Motor neuron (in vitro differentiated cells): Measurements from ENCODE around the gene NXPE3. TPM values are rescaled to one million over a fixed set of nuclear protein-coding genes. Genes with fewer than 3 reads are reported as not detected.

Experiments used
- ATAC-seq, 8 experiments: fragments of 200-7000 bp; cut with Tn5 transposase; replicated peaks in 6 of 8; 2 replicates each; pipeline ENCODE4 v1.8.0; 2021; ENCODE audit warnings: mild to moderate bottlenecking in 8 of 8, moderate library complexity in 8 of 8
- H3K27ac ChIP-seq, 2 donors: fragments of 250-450 bp; sonication (Bioruptor Pico); 2 replicates each; pipeline ENCODE4 v1.9.0; 2021; ENCODE audit warnings: antibody characterized with exemption in 2 of 2, mild to moderate bottlenecking in 2 of 2, moderate library complexity in 1 of 2
- H3K4me1 ChIP-seq, 2 donors: fragments of 250-450 bp; sonication (Bioruptor Pico); replicated peaks in 1 of 2; 2 replicates each; pipeline ENCODE4 v1.6.1; 2021; ENCODE audit warnings: antibody characterized with exemption in 2 of 2, mild to moderate bottlenecking in 2 of 2, moderate library complexity in 1 of 2
- H3K4me3 ChIP-seq, 5 donors: fragments of 250-450 bp; sonication (Bioruptor Pico); 2 replicates each; pipeline ENCODE4 v1.9.0; 2021; ENCODE audit warnings: antibody characterized with exemption in 5 of 5, mild to moderate bottlenecking in 5 of 5, moderate library complexity in 4 of 5
- WGBS, 10 experiments: fragments of 450-650 bp; shearing (Covaris generic); methylation state at CpG; one replicate each; pipeline ENCODE4 v1.0.0; 2022; 5-methylcytosine and 5-hydroxymethylcytosine counted together
- in situ Hi-C, 9 experiments: fragments of 400-800 bp; cut with MboI; loops; one replicate each; pipeline ENCODE4 v1.15.0; 2021; ENCODE audit warnings: low sequenced_read_pairs in 9 of 9, low pct_unique_long_range_greater_than_20kb in 2 of 9; ENCODE audit not compliant: unreplicated experiment in 9 of 9
- total RNA-seq, 8 experiments: library from RNA; unstranded; fragments of 300-600 nt; gene quantifications; 2 replicates each; pipeline versions ENCODE4 v1.2.3 to v1.2.4, GENCODE V29; 2022

NXPE3 gene
- total RNA-seq, 8 experiments from 2014 or later: 12.9 to 23.5 (median 18.4) TPM

DNA sequence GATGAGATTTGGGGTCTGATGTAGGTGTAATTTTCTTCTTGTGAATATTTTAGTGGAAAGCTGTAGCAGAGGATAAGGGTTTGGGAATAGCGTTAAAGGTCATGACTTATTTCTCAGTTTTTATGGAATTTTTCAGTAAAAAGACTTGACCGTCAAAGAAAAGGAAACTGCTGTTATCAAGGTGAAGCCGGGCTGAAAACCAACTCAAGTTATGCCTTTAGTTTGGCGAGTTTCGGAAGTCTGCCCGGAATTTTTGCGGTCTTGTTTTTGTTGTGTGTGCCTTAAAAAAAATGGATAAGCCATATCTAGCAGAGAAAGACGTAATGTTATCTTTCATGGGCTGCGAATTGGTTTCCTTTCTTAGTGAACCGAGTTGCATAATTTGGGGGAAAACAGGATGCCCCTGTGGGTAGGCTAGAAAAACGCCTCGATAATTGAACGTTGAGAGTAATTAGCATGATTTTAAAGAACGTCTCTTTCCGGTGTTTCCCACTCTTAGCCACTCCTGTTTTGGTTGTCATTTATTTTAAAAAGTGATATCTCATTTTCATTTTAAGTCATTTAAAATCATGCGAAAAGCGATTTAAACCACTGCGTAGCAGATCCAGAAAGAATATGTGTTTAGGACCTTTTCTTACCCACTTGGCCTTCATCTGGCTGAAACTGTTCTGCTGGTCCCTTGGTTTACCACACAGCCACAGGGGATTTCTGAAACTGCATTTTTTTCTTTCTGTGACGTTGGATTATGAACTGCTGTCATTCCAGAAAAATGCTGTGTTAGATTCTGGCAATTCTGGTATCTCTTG, 71.4 kb downstream of the NXPE3 start:
- H3K4me3 ChIP-seq: peak overlapping the region; percentile 47 to 69 (median 67)
- in situ Hi-C loops: no loop called here
- WGBS, 10 experiments: 0 to 28% (median 6%) methylated on average over 4 to 19 of the region's 19 CpGs
- no peaks in the 10 kb centered on the region for H3K4me1 ChIP-seq
- no peak for ATAC-seq
- no peak overlapping the region for H3K27ac ChIP-seq

GRCh38 chr3:101851072-101851770, 72.2 kb downstream of the NXPE3 start:
- Histone ChIP-seq H3K27ac (no peak overlapping the region), H3K4me1 (no peaks in the 10 kb centered on the region), H3K4me3 (peak overlapping the region in 2 of 5 donors; percentile 67 to 69)
- 26 to 96% (median 83%) methylated on average over 2 to 5 of the region's 5 CpGs for WGBS, 10 experiments
- in situ Hi-C loops: no loop called here
- ATAC-seq: no peak

GRCh38 chr3:101851850-101852714, 73.1 kb downstream of the NXPE3 start:
- H3K27ac ChIP-seq: no peak overlapping the region
- in situ Hi-C loops: no loop called here
- no peaks in the 10 kb centered on the region for H3K4me1 ChIP-seq
- ATAC-seq: no peak
- 67 to 100% (median 85%) methylated on average over 2 to 6 of the region's 6 CpGs for WGBS, 10 experiments
- peak overlapping the region in 1 of 5 donors; percentile 67 for H3K4me3 ChIP-seq

DNA sequence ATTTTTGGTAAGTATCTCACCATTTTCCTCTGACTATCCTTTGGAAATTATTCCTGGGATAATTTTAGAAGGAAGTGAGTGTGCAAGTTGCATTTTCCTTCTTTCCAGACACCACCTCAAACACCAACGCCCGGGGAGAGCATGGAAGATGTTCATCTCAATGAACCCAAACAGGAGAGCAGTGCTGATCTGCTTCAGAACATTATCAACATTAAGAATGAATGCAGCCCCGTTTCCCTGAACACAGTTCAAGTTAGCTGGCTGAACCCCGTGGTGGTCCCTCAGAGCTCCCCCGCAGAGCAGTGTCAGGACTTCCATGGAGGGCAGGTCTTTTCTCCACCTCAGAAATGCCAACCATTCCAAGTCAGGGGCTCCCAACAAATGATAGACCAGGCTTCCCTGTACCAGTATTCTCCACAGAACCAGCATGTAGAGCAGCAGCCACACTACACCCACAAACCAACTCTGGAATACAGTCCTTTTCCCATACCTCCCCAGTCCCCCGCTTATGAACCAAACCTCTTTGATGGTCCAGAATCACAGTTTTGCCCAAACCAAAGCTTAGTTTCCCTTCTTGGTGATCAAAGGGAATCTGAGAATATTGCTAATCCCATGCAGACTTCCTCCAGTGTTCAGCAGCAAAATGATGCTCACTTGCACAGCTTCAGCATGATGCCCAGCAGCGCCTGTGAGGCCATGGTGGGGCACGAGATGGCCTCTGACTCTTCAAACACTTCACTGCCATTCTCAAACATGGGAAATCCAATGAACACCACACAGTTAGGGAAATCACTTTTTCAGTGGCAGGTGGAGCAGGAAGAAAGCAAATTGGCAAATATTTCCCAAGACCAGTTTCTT, 74.2 kb downstream of the NXPE3 start:
- WGBS, 10 experiments: 60 to 100% (median 100%) methylated on average over 2 to 7 of the region's 8 CpGs; no CpG with 5 or more reads in 1 of the 10 experiments
- no peak overlapping the region for H3K27ac ChIP-seq
- no peak for ATAC-seq
- no peak overlapping the region for H3K4me3 ChIP-seq
- in situ Hi-C loops: no loop called here
- no peaks in the 10 kb centered on the region for H3K4me1 ChIP-seq

GRCh38 chr3:101853982-101854381, 75.0 kb downstream of the NXPE3 start:
- H3K4me1 ChIP-seq: no peaks in the 10 kb centered on the region
- in situ Hi-C loops: no loop called here
- WGBS, 10 experiments: 70 to 100% (median 99%) methylated on average over 1 to 3 of the region's 3 CpGs
- H3K27ac ChIP-seq: no peak overlapping the region
- no peak overlapping the region for H3K4me3 ChIP-seq
- no peak for ATAC-seq

DNA sequence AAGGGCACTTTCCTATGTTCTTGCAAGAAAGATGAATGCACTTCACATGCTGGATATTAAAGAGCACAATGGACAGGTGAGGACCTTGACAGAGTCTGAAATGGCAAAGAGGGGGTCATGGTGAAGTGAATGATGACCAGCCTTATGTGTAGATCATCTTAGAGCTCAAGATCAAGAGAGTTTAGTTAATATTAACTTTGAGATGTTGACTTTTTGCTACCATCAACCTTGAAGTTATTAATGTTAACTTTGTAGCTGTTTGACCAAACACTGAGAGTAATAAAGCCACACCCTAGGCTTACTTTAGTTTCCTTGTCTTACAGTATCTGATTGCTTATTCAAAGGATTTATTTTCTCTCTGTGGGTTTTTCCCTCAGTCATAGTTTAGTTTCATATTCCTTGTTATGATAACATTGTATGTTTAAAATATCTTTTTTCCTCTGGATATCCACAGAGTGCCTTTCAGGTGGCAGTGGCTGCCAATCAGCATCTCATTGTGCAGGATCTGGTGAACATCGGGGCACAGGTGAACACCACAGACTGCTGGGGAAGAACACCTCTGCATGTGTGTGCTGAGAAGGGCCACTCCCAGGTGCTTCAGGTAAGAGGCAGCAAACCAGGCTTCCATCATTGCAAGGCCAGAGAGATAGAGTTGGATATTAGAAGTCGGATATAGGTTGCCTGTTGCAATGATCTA, 75.7 kb downstream of the NXPE3 start:
- Histone ChIP-seq H3K27ac (no peak overlapping the region), H3K4me1 (no peaks in the 10 kb centered on the region), H3K4me3 (no peak overlapping the region)
- 67 to 100% (median 89%) methylated on average over 1 to 2 of the region's 2 CpGs; no CpG with 5 or more reads in 5 of the 10 experiments for WGBS, 10 experiments
- ATAC-seq: no peak
- in situ Hi-C loops: no loop called here

DNA sequence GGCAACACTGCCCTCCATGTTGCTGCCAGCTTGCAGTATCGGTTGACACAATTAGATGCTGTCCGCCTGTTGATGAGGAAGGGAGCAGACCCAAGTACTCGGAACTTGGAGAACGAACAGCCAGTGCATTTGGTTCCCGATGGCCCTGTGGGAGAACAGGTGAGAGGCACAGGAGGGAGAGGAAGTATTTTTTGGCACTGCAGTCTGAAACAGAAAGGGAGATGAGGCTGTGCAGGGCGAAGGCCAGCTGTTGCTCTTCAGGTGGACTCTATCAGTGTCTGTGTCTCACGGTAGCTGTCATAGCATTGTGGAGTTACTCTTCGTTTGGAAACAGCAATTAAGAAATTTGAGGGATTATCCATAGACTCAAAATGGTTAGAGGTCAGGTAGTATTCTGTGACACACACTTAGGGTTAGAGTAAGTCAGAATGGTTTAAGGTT, 78.3 kb downstream of the NXPE3 start:
- Histone ChIP-seq H3K27ac (no peak overlapping the region), H3K4me3 (no peak overlapping the region), H3K4me1 (no peaks in the 10 kb centered on the region)
- in situ Hi-C loops: no loop called here
- no peak for ATAC-seq
- WGBS, 10 experiments: 80 to 100% (median 97%) methylated on average over 1 to 8 of the region's 8 CpGs; no CpG with 5 or more reads in 2 of the 10 experiments

- 80 to 100% (median 95%) methylated on average over 1 to 4 of the region's 4 CpGs; no CpG with 5 or more reads in 1 of the 10 experiments for WGBS, 10 experiments
- no peak for ATAC-seq
- in situ Hi-C loops: no loop called here
Observed at GRCh38 chr3:101858464-101859030, 79.5 kb downstream of the NXPE3 start.

DNA sequence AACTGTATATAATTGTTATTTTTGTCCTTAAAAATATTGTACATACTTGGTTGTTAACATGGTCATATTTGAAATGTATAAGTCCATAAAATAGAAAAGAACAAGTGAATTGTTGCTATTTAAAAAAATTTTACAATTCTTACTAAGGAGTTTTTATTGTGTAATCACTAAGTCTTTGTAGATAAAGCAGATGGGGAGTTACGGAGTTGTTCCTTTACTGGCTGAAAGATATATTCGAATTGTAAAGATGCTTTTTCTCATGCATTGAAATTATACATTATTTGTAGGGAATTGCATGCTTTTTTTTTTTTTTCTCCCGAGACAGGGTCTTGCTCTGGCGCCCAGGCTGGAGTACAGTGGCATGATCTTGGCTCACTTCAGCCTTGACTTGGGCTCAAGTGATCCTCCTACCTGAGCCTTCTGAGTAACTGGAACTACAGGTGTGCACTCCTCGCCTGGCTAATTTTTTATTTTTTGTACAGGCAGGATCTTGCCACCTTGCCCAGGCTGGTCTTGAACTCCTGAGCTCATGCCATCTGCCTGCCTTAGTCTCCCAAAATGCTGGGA, 81.0 kb downstream of the NXPE3 start:
- Histone ChIP-seq H3K27ac (no peak overlapping the region), H3K4me1 (no peaks in the 10 kb centered on the region), H3K4me3 (no peak overlapping the region)
- no peak for ATAC-seq
- 90 to 100% (median 96%) methylated on average over 1 to 5 of the region's 5 CpGs; no CpG with 5 or more reads in 2 of the 10 experiments for WGBS, 10 experiments
- in situ Hi-C loops: no loop called here

More at GRCh38 chr3:101858464-101859030, 79.5 kb downstream of the NXPE3 start:
- no peak overlapping the region for H3K4me3 ChIP-seq
- no peaks in the 10 kb centered on the region for H3K4me1 ChIP-seq
- H3K27ac ChIP-seq: no peak overlapping the region

DNA sequence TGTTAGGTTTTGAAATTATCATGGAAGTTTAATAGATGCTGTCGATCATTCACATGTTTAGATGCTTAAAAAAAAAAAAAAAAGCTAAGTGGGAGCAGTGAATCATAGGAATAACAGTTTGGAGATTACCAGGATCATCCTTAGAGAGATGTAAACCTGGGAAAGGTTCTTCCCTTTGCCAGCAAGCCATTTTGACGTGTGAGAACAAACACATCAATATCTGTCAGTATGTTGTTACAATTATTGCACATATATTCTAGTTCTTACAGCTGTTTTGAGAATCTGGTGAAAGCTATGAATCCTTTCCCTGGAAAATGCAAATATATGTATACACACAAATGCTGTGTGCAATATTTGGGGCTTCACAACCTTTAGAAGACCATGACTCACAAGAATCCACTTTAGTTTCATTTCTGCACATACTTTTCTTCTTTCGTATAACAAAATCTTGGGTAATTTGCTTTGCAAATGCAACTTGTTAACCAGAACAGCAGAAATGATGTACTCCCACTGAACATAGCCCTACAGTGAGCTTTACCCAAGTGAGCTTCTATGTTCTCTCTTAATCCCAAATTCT, 82.3 kb downstream of the NXPE3 start:
- in situ Hi-C loops: no loop called here
- H3K4me1 ChIP-seq: no peaks in the 10 kb centered on the region
- WGBS, 10 experiments: 30 to 100% (median 80%) methylated on average over 2 to 3 of the region's 3 CpGs
- no peak overlapping the region for H3K27ac ChIP-seq
- ATAC-seq: peak in 3 of 8 experiments; percentile 8 to 53 (median 45)
- no peak overlapping the region for H3K4me3 ChIP-seq

DNA sequence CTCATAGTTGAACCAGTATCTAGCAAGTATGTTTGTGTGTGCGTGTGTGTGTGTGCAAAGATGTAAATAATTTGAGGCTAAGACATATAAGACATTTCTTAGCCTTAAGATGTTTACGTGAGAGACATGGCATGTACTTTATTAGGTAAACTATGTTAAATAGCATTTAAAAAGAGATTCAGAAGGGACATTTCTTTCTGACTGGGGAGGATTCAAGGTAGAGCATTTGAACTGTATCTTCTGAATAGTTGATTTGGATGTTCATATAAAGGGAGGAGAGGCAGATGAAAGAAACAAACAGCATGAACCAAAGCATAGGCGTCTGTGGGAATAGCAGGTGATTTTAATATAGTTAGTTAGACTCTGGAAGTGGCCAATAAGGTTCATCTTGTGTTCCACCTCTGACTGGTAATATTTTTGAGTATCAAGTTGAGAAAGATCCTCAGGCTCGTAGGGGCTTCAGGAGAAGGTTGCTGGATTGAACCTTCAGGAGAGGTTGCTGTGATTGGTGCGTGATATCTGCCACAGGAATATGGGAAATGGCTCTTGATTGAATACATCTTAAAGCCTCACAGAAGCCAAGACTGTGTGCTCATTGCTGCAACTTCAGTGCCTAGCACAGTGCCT, 82.9 kb downstream of the NXPE3 start:
- peak in 2 of 8 experiments; percentile 2 to 5 for ATAC-seq
- Histone ChIP-seq H3K27ac (no peak overlapping the region), H3K4me1 (no peaks in the 10 kb centered on the region), H3K4me3 (no peak overlapping the region)
- WGBS, 10 experiments: 50 to 100% (median 78%) methylated on average over 1 to 4 of the region's 5 CpGs
- in situ Hi-C loops: no loop called here
